Right hindlimb (tissue), 1 donor: ENCODE data around the gene CABP4.

ENCODE experiments used
- DNase-seq: peaks from one replicate; pipeline ENCODE4 v3.0.0-alpha.2; 2018

Gene CABP4

DNA sequence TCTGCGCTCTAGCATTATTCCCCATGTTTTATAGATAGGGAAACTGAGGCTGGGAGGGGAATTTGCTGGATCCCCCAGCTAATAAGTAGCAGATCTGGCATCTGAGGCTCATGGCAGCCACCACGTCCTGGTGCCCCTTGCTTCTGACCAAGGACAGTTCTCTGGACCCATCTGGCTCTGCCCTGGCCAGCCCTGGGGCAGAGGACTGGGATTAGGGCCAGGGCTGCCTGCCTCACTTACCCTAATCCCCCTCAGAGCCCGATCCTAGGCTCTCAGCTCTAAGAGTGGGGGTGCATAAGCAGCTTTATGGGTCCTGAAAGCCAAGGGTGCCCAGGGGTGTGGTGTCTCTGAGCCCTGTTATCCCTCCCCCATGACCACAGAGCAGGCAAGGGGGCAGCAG lies at the start of gene CABP4:
Gene CABP4, plus strand, starts transcription at position 301 of the 400 bp plus-strand sequence. Its CDS starts 70 bp downstream, at position 371.
- DNase-seq, result no peak

DNA sequence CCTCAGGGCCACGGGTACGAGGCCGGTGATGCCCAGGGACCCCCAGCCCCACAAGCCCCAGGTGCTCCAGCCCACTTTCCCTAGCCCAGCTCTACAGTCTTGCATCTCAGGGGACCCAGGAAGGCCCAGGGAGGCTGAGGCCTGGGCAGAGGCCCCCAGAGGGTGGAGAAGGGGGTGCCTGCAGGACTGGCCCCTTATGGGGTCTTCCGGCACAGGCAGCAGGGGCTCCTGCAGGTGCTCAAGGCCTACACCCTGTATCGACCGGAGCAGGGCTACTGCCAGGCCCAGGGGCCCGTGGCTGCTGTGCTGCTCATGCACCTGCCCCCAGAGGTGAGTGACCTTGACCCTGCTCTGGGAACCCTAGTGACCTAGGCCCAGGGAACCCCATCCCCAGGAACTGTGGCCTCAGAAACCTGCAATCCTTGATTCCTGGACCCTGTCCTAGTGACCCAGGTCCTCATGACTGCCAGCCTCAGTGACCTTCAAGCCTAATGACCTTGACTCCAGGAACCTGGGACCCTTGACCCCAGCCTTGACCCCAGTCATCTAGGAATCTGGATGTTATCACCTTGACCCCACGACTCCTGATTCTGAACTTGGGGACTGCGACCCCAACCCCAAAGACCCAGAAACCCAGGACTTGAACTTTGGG lies 49.3 kb upstream of the CABP4 start:
- DNase-seq, result no peak

DNA sequence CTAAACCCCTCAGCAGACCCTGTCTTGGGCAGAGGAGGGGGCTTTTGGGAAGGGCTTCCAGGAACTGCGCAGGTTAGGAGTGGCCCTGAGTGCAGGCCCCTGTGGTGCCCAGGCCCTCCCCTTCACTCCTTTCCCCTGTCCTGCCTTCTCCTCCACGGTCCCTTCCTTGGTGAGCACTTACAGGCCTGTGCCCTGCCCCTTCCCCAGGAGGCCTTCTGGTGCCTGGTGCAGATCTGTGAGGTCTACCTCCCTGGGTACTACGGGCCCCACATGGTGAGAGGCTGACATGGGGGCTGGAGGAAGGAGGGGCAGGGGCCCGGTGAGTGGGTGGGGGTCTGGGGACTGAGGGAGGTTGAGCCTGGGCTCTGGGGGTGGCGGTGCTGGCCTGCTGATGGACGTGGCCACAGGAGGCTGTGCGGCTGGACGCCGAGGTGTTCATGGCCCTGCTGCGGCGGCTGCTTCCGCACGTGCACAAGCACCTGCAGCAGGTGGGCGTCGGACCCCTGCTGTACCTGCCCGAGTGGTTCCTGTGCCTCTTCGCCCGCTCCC lies 48.7 kb upstream of the CABP4 start:
- DNase-seq, result no peak

DNA sequence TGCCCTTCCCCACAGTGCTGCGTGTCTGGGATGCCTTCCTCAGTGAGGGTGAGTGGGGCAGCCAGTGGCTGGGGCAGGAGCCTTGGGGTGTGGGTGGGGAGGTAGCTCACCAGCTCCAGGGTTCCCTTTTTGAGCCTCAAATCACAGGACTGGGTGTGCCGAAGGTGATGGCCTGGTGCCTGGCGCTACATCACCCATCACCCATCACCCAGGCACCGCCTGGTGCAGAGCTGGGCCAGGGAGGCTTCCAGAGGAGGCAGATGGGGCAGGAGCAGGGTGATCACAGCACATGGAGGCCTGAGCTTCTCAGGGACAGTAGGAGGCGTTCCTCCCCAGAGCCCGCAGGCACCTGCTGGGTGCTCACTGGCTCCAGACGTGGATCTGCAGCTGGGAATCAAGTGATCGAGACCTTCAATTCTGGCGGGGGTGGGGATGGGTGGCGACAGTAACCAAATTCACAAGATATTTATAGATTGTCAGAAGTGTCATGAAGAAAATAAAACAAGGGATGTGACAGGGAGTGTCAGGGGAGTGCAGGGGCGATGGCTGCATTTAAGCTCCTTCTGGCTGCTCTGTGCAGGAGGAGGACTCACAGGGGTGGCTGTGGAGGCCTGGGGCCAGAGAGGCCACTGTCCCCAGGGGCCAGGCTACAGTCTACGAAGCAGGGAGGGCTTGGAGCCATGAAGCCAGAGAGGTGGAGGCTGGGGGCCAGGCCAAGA lies 48.0 kb upstream of the CABP4 start:
- no peak for DNase-seq

DNA sequence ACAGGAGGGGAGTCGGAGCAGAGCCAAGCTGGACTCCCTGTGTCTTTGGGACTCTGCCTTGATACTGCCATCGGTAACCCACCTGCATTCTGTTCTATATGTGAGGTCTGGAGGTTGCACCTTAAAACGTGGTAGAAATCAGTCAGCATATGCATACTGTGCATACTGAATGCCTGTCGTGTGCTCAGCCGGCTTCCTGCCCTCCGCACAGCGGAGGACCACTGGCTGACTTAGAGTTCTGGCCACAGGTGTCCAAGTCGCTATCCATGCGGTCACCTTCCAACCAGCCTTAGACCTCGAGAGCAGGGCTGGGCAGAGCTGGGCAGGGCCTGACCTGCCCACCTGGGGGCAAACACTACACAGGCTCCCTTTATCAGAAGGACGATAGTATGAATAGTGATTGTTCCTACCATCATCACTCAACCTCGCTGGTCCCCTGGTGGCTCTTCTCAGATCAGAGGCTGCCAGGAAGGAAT lies 47.4 kb upstream of the CABP4 start:
- DNase-seq, result no peak

DNA sequence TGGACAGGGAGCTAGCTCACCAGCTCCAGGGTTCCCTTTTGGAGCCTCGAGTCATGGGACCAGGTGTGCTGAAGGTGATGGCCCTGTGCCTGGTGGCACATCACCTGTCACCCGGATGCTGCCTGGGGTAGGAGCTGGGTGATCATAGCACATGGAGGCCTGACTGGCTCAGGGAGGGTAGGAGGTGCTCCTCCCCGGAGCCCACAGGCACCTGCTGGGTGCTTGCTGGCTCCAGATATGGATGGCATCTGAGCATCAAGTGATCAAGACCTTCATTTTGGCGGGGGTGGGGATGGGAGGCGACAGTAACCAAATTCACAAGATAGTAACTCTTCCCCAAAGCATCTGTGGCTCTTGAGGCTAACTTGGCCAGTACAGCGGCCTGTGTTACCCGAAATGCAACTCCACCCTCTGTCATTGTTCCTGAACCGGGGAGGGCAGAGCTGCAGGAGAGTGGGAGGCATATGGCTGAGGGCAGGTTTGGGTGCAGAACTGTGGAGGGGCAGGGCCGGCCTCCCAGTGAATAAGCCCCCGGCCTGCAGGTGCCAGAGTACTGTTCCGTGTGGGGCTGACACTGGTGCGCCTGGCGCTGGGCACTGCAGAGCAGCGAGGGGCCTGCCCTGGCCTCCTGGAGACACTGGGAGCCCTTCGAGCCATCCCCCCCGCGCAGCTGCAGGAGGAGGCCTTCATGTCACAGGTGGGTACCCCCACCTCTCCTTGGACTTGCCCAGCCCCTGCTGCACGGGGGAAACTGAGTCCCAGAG lies 46.5 kb upstream of the CABP4 start:
- DNase-seq, result no peak

DNA sequence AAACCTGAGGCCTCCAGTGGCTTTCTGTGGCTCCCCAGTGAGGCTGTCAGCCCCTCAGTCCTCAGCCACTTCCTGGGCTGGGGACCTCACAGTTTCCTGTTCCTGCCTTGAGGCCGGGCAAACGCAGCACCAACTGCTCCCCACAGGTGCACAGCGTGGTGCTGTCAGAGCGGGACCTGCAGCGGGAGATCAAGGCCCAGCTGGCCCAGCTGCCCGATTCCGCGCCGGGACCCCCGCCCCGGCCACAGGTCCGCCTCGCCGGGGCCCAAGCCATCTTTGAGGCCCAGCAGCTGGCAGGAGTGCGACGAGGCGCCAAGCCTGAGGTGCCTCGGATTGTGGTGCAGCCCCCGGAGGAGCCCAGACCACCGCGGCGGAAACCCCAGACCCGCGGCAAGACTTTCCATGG lies 45.9 kb upstream of the CABP4 start:
- no peak for DNase-seq

DNA sequence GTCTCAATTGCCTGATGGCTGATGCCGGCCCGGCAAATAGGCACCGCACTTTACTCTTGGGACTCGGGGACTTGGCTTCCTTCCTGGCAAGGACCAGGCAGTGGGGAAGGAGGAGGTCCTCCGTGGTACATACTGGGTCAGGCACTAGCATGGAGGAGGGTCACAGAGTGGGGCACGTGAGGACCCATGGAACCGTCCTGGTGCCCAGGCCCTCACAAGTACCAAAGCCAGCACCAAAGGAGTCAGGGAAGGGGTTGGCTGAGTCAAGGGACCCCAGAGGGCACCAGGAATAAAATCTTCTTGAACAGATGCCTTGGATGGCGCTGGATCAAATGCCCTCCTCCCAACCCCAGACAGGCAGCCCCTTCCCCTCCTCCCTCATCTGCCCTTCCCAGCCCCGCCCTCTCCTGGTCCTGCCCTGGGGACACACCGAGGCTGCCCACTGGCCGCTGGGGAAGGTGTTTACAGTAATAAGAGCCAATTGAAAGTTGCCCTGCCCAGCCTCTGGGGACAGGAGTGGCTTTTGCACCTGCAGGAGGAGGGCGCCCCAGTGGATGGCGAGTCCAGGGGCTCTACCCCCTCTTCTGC lies 45.3 kb upstream of the CABP4 start:
- no peak for DNase-seq

DNA sequence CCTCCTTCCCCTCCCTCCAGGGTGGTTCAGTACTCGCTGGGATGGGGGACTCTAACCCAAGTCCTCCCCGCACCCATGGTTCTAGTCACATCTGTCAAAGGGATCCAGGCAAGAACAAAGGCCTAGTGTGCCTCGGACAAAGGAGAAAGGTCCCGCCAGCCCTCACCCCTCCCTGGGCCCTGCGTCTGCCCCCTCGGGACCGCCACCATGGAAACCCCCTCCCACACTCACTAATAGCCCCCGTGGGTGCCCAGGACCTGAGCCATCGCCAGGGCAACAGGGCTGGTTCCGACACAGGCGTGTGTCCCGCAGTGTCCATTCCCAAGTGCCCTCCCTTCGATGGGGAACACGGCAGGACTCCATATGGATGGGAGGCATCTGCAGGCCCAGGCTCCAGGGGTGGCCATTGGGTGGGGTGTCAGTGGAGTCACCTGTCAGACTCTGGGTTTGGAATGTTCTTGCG lies 44.8 kb upstream of the CABP4 start:
- DNase-seq, result no peak

DNA sequence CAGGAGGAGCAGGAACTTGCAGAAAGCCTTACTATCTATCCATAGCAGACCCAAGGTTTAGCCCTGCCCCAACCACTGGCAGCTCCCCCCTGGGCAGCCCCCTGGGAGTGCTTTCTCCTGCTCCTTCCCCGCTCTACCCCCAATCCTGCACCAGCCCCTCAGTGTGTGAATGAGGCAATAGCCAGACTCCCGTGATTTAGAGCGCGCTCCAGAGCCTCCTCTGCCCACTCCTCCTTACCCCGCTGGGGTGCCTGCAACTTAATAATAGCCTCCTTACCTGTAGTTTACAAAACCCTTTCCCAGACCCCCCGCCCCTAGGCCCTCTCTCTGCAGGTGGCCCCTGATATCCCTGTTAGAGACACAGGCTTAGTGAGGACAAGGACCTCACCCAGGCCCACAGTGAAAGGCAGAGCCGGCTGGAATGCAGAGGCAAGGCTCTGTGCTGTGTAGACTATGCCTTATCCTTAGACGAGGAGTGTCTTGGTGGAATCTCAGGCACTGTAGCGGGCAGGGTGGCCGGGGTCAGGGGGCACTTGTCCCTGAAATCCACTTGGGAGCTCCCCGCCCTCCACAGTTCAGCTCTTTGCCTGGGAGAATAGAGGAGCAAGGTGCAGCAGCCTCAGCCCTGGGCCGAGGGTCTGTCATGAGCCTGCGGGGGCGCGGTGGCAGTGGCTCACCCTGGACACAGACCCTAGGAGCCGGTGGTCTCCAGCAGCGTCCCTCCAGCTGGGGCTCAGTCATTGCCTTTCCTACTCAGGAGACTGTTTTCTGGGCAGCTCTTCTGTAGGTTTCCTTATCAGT lies 44.0 kb upstream of the CABP4 start:
- DNase-seq, result no peak

DNA sequence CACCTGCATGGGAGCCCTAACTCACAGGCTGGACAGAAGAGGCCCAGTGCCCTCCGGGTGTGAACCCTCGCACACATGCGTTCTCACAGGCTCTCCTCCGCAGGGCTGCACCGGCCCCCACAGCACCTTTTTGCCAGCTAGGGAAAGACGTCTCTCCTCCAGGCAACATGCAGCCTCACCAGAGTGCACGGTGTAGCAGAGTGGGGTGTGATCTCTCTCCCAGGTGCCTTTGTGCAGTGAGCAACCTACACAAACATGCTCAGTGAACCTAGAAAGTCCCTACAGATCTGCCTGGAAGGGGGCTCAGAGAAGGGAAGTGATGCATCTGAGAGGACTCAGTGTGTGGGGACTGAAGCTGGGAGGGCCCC lies 43.4 kb upstream of the CABP4 start:
- DNase-seq, result no peak

DNA sequence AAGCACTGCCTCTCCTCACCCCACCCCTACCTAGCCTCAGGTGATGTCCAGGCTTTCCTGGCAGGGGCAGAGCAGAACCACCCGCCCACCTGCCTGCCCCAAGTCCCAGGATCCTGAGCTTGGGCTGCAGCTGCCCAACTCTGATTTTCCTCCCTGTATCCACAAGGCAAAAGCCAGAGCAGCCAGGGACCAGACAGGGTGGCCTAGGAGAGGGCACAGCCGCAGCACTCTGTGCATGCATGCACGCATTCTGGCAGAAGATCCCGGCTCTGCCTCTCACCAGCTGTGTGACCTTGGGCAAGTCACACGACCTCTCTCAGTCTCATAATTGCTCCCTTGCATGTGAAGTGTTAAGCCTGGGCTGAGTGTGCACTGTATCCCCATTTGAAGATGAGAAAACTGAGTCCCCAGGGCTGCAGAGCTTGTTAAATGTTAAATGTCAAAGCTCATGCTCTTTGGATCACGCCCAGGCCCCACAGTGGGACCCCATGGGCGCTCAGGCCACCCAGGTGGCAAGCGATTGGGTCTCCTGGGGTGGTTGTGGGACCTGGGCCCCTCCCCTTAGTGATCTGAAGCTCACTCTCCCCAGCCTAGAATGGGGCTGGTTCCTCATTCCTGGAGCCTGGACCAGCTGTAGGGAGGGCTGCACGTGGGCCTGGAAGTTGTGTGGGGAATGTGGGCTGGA lies 42.5 kb upstream of the CABP4 start:
- no peak for DNase-seq

DNA sequence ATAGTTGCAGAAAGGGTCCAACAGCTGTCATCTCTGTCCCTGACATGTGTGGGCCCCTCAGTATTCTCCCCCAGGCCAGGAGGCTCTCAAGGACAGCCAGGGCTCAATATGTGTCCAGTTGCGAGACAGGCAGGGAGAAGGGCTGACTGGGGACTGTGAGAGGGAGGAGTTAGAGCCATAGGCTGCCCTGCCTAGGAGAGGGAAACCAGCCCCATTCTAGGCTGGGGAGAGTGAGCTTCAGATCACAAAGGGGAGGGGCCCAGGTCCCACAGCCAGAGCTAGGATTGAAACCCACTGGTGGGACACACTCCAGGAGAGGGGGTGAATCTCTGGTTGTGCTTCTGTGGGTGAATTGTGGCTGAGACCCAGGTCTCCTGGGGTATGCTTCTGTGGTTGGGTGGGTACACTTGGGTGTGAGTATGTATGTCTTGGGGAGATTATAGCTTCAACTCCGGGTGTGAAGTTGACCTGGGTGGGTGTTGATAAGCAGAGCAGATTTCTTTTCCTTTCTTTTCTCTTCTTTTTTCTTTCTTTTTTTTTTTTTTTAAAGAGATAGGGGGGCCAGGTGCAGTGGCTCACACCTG lies 41.8 kb upstream of the CABP4 start:
- DNase-seq, result no peak

DNA sequence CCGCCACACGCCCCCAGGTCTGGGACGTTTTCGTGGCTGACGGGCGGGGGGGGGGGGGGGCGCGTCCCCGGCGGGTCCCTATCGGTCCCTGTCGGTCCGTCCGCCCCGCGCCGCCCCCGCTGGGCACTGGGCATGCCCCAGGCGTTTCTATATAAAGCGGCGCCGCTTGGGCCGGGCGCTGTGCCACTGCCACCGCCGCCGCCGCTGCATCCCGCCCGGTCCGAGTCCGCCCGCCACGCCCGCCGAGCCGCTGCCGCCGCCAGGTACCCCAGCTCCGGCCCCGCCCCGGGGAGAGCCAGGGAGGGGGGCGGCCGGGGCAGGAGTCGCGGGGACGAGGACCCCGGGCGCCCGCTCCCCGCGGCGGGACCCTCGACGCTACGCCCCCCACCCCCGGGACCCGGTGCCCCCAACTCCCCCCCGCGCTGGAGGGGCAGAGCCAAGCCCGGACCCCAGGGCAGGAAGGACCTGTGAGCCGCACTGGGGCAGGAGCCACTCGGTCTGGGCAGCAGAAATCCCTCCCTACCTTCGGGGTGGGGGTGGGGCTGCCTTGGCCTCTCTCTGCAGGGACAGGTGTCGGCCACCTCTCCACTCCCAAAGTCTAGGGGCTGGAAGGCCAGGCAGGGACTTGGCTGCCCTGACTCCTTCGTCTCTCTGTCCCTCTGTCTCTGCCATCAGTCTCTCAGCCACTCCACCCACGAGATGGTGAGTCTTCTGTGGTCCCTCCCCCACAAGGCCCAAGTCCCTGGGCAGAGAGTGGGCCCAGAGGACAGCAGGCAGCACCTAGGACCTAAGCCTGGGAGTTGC lies 39.5 kb upstream of the CABP4 start, which contains the start of gene CARNS1:
Gene CARNS1, plus strand, starts transcription at position 178 of the 804 bp plus-strand sequence. Its CDS starts 522 bp downstream, at position 700.
- DNase-seq, result no peak

DNA sequence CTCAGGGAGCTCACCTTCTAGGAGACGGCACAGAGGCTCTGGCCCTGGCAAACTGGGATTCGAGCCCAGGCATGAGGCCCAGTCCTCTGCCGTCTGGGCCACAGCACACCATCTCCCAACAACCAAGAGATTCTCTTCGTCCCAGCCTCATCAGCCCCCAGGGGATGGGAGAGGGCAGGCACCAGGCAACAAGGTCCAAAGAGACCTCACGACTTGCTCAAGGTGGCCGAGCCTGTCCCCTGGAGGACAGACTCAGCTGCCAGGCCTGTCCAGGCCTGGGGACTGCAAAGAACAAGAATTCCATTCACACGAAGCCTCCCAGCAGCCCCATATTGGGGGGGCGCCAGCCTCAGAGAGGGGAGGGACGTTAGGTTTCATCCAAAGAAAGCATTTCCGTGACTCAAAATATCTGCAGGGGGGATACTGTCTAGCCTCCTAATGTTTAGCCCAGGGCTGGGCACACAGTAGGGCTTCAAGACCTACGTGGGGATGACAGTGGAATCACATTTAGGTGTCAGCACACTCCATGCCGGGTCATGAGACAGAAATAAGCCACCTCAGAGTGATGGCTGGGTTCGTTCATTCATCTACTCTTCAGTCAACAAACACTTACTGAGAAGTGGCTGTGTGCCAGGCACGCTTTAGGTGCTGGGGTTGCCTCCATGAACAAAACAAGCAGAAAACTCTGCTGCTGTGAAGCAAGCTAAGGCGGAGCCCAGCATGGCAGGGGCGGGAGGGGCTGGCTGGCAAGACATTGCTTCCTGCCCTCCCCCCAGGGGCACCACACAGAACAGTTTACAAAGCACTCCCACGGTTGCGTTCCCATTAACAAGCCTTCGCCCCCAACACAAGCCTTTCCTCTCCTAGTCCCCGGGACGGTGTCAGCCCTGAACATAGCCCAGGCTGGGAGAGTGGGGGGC lies 38.5 kb upstream of the CABP4 start:
- peak; percentile 60 for DNase-seq

DNA sequence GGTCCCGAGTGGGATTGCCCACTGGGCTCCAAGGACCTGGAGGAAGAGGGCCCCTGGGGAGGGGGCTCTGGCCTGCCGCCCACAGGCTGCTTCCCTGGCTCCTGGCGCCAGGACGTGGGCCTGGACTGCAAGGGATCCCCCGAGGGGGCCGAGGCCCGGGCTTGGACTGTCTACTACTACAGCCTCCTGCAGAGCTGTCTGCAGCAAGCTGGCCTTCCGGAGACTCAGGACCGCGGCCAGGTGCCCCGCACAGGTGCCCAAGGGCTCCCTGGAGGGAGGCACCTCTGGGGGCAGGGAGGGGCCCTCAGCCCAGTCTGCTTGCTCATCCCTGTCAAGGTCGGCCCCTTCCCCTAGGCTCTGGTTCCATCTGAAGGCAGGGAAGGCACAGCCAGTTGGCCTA lies 37.7 kb upstream of the CABP4 start:
- no peak for DNase-seq

DNA sequence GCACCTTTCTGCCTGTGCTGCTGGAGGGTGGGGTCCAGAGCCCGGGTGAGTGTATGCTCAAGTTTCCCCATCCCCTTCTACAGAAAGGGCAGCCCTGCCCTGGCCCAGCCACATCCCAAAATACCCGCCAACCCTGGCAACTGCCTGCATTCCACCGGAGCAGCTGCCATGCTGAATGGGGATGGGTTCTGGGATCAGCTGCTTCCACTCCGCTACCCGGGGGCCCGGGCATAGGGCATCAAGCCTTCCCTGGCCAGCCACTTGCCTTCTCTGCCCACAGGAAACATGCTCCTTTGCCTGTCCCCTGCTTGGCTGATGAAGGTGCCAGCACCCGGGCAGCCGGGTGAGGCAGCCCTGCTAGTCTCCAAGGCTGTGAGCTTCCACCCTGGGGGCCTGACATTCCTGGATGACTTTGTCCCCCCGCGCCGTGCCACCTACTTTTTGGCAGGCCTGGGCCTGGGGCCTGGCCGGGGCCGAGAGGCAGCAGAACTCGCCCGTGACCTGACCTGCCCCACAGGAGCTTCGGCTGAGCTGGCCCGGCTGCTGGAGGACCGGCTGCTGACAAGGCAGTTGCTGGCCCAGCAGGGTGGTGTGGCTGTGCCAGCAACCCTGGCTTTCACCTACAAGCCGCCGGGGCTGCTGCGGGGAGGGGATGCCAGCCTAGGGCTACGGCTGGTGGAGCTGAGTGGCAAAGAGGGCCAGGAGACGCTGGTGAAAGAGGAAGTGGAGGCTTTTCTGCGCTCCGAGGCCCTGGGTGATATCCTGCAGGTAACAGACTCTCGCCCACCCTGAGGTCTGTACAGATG lies 36.5 kb upstream of the CABP4 start:
- DNase-seq, result peak; percentile 83
